Fibroblast of pulmonary artery (primary cell): ENCODE data around the gene CNTNAP2.

Experiments
- DNase-seq: peaks from one replicate; pipeline ENCODE4 v3.0.0-alpha.2; 2010; ENCODE audit warnings: low read depth
- H3K4me3 ChIP-seq: replicated peaks from 2 replicates; pipeline ENCODE4 v1.5.1; 2011; ENCODE audit warnings: low read depth, mild to moderate bottlenecking, control low read depth, low read length, moderate library complexity
- TF ChIP-seq, protein P1 (sequence below): IDR thresholded peaks from 2 replicates; pipeline ENCODE4 v1.5.1; 2011; ENCODE audit warnings: mild to moderate bottlenecking, control low read depth, low read length, inconsistent platforms; ENCODE audit errors: missing control alignments

The CNTNAP2 gene

DNA sequence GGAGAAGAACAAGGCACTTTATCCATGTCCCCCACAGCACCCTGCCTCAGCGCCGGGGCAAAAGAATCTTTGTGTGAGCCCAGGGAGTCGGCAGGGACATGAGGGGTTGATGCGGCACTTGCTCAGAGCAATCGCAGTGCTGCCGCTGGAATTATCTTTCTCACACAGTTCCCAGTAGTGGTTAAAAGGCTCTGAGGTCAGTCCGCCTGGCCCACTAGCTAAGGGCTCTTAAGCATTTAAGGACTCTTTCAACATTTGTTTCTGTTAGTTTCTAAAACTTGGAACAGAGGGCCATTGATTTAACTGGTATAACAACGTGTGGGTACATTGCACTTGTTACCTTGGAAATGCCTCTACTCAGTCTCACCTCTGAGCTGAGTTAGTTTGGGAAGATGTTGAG, 2266.0 kb downstream of the CNTNAP2 start:
- TF ChIP-seq, protein P1, sequence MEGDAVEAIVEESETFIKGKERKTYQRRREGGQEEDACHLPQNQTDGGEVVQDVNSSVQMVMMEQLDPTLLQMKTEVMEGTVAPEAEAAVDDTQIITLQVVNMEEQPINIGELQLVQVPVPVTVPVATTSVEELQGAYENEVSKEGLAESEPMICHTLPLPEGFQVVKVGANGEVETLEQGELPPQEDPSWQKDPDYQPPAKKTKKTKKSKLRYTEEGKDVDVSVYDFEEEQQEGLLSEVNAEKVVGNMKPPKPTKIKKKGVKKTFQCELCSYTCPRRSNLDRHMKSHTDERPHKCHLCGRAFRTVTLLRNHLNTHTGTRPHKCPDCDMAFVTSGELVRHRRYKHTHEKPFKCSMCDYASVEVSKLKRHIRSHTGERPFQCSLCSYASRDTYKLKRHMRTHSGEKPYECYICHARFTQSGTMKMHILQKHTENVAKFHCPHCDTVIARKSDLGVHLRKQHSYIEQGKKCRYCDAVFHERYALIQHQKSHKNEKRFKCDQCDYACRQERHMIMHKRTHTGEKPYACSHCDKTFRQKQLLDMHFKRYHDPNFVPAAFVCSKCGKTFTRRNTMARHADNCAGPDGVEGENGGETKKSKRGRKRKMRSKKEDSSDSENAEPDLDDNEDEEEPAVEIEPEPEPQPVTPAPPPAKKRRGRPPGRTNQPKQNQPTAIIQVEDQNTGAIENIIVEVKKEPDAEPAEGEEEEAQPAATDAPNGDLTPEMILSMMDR: no peak
- no peak for DNase-seq
- H3K4me3 ChIP-seq: no peak overlapping the region

DNA sequence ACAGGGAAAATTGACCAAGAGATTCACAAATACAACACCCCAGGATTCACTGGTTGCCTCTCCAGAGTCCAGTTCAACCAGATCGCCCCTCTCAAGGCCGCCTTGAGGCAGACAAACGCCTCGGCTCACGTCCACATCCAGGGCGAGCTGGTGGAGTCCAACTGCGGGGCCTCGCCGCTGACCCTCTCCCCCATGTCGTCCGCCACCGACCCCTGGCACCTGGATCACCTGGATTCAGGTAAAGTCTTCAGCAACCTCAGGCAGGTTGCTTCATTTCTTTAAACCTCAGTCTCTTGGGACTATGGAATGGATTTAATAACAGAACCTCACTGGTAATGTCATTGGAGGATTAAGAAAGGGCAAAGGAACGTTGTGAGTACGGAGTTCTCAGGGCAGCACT, 2267.1 kb downstream of the CNTNAP2 start:
- TF ChIP-seq, protein P1: no peak

DNA sequence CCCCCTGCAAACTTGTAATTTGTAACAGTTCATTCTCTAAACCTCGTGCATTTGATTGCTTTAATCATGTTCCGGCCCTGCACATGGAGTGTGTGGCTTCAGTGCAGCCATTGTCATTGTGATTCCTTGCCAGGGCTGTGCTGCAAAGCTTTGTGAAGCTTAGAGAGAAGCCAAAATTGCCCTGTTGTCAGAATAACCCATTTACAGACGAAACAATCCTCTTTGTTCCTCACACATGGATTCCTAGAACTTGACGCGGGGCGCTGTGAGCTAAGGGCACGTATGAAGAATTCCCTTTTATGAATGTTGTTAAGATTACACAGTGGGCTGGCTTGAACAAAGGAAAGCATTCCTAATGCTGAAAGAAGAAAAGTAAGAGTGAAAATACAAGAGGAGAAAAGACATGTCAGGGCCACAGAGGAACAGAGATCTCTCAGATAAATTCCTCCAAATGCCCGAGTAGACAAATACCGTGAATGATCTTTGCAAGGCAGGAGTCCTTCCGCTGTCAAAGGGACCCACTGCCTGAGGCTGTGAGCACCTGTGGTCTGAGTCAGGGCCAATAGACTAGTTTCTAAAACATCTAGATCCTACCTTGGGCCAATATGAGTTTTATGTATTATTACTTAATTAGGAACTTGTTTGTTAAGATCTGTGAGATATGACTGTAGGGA, 2268.5 kb downstream of the CNTNAP2 start:
- TF ChIP-seq, protein P1: no peak
- no peak overlapping the region for H3K4me3 ChIP-seq
- no peak for DNase-seq

More for the DNA sequence above, 2267.1 kb downstream of the CNTNAP2 start:
- DNase-seq: no peak
- no peak overlapping the region for H3K4me3 ChIP-seq

DNA sequence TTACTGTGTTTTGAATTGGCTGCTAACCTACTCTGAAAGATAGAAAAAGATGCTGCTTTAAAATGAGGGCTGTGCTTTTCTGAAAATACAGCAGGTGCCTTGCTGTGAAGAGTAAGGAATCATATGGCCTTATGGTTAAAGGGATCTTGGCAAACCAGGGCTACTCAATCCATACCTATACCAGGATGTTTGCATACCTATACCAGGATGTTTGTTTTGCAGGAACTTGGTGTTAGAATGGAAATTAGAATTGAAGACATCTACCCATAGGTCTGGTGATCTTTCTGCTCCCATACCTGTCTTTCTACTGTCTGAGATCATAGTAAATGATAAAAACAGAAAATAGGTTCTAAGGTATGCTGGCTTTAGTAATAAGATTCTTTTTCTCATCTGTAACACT, 2273.8 kb downstream of the CNTNAP2 start:
- no peak overlapping the region for H3K4me3 ChIP-seq
- no peak for DNase-seq
- TF ChIP-seq, protein P1: no peak

DNA sequence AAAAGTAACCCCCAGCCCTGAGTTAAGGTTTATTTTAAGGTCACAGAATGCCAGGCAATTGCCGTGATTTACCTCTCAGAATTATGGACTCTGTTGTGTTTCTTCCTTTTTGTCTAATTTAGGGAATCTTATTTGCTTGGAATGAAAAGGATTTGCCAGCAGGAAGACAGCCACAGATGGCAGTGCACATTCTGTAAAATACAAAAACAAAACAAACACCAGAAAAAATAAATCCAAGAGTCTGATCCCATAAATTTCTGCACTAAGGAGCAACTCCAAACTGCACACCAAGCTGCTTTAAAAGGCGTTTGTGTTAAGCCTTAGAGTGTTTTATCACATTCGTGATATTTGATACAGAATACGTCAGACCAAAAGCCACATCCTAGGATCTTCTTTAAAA, 2275.0 kb downstream of the CNTNAP2 start:
- no peak overlapping the region for H3K4me3 ChIP-seq
- DNase-seq: no peak
- TF ChIP-seq, protein P1: no peak

DNA sequence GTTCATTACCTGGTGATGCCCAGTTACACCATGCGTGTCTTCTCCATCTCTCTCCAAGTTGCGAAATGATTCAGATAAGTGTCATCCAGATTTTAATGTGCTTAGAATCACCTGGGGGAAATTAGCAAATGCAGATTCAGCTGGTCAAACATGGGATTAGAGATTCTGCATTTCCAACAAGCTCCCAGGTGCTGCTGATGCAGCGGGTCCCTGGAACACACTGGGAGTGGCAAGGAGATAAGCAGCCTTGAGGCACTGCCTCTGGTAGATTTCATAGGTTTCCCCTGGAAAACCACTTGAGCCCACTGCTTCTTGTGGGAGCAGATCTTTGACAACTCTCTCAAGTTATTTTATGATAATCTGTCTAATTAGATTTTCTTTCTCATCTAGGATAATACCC, 2278.0 kb downstream of the CNTNAP2 start:
- DNase-seq: no peak
- TF ChIP-seq, protein P1: no peak
- no peak overlapping the region for H3K4me3 ChIP-seq

DNA sequence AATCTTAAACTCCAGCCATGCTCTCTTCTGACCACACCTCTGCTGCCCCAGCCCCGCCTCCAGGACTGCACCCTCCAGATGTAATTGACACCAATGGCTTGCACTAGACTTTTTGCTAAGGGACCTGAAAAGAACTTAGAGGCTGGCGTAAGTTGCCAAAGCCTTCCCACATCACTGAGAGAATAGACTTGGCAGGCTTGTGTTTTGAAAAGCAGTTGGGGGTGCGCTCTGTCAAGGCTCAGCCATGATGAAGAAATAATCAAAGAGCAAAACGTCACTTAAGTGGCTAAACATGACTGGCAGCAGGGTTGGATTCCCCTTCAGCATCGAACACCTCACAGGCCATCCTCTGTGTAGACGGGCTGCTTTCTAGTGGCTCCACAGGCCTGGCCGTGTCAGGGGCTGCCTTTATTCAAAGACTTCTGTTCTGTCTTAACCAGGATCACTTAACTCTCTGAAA, 2278.8 kb downstream of the CNTNAP2 start:
- H3K4me3 ChIP-seq: no peak overlapping the region
- no peak for DNase-seq
- TF ChIP-seq, protein P1: no peak
